GM12801 (cell line): ENCODE measurements around the gene SH3GLB1.

ENCODE experiments used
- CTCF ChIP-seq: IDR thresholded peaks from one replicate; pipeline ENCODE4 v1.5.1; 2011; ENCODE audit warnings: control low read depth; ENCODE audit not compliant: insufficient read length; ENCODE audit errors: extremely low read depth

SH3GLB1 gene

DNA sequence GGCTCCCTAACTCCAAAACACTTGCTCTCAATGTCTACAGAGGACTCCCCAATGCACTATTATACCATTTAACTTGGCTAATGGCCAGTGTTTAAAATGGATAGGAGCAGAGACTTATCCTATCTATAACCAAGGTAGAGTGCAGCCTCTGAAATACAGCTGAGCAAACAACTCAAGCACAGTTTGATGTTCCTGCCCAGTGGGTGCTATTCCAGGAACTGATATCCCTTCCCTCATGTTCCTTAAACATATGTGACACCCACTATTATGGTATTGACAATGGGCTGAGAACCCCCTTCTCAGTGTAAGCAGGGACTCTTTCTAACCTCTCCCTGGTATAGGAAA, 51.7 kb downstream of the SH3GLB1 start:
- no peak for TF ChIP-seq CTCF

GRCh38 chr1:86757272-86757984, 53.1 kb downstream of the SH3GLB1 start:
- no peak for TF ChIP-seq CTCF

GRCh38 chr1:86758570-86758969, 54.2 kb downstream of the SH3GLB1 start:
- no peak for TF ChIP-seq CTCF

DNA sequence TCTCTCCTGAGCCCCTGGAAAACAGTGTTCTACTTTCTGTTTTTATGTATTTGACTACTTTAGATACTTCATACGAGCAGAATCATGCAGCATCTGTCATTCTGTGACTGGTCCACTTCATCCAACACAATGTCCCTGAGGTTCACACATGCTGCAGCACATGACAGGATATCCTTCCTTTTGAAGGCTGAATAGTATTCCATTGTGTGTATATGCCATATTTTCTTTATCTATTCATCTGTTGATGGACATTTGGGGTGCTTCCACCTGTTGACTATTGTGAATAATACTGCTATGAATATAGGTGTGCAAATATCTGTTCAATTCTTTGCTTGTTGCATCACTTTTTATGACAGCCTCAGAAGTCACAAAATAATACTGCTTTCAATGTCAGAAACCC, 55.8 kb downstream of the SH3GLB1 start:
- no peak for TF ChIP-seq CTCF

DNA sequence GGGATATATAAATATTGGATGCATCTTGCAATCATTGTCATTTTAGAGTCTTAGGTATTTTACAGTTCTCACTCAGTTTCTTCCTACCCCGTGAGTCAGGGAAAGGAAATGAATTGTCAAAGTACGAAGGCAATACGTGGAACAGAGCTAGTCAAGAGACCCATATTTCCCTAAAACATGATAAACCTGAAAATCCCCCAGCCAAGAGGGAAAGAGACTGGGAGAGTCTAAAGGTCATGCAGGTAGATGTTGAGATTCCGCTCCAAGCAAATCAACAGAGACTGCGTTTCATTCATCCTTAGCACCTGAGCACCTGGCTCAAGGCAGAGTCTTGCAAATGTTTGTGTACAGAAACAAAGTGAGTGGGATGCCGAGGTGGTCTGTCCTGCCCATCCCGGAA, 58.0 kb downstream of the SH3GLB1 start:
- TF ChIP-seq CTCF, result no peak

DNA sequence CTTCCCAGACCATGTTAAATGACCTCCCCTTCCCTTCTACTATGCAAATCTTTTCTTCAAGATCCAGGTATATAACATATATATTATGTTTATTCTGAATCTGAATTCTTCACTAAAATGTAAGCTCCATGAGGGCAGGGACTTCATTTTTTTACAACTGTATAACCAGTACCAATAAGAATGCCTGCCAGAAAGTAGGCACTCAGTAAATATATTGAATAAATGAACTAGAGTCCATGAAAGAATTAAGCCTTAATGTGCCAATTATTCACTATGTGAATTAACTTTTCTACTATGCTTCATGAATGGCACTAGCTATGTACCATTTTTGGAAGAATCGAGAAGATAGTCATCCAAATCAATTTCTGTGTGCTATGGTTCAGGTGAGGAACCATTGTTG, 60.1 kb downstream of the SH3GLB1 start:
- TF ChIP-seq CTCF, result no peak

GRCh38 chr1:86765073-86765472, 60.7 kb downstream of the SH3GLB1 start:
- no peak for TF ChIP-seq CTCF
